ENCODE results near the gene RPL10. TPM values are rescaled to one million over a fixed set of nuclear protein-coding genes. Genes with fewer than 3 reads are reported as not detected.

RPL10 gene
- total RNA-seq, 2 experiments from 2014 or later, result 5,036 to 5,204 TPM

DNA sequence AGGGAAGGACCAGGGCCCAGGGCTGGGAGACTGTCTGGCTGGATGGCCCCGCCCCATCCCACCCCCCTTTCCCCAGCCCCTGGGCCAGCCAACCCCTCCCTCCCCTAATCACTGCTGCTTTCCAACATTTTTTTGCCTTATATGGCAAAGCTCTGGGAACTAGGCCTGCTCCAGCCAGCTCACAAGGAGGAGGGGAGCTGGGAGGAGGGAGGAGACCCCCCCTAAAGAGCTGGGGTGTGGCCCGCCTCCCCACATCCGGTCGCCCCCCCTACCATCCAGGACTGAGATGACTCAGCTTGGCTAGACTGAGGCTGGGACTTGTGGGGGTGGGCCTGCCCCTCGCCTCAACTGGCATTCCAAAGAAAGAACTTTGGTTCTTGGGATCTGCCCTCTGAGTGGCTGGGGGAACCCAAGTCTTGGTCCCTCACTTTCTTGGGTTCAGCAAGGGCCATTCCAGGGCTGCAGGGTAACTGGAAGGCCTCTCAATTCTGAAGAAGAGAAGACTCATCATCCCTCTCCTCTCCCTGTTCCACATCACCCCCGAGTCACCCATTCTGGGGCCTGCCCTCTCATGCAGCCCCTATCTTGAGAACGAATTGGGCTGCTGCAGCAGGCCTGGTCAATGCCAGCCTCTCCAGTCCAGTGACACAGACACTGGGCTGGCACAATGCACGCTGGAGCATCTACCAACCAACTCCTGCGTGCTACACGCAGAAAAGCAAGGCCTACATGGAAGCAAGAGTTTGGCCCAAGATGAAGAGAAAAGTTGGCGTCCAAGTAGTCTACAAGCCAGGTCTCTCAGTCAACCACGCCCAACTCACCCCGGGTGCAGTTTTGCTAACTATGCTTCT, 28.5 kb upstream of the RPL10 start:
- peak overlapping the region; percentile 77 for H3K4me3 ChIP-seq (ENCODE audit: low read length)
- no peaks in the 10 kb centered on the region for H3K27me3 ChIP-seq (ENCODE audit: control insufficient read depth in 1 of 2, insufficient read depth in 2 of 2, low read length in 2 of 2)
- peaks cover 44% of the 10 kb centered on the region for H3K36me3 Mint-ChIP-seq (ENCODE audit: low read depth)
- no peaks in the 10 kb centered on the region for H3K9me3 Mint-ChIP-seq
- ATAC-seq (ENCODE audit: poor library complexity), result peak; percentile 18
- intact Hi-C loops (cut with DNase I, micrococcal nuclease), result loop anchor here (2.0 to 10.0 kb wide), 4 partner anchors 42 to 399 kb away; partner anchors contain the start of genes HCFC1 (in 1 of the 2), IRAK1 (in 1 of the 2) and MECP2 (in 1 of the 2)
- peaks cover 36% of the 10 kb centered on the region for H3K36me3 ChIP-seq (ENCODE audit: insufficient read depth, low read length)
- H3K9me3 ChIP-seq (ENCODE audit: control insufficient read depth in 1 of 2, insufficient read depth in 1 of 2, low read length in 2 of 2), result no peaks in the 10 kb centered on the region
- ChIA-PET POLR2A (interaction anchor here (0.6 to 3.1 kb wide), 10 partner anchors 8 to 441 kb away, joined by 3 to 34 read pairs (median 4); partner anchors contain the start of genes EMD, FAM3A, HCFC1 and RPL10), CTCF (interaction anchor here (1.3 kb wide), 1 partner anchor 29 kb away, joined by 3 read pairs; the partner anchor contains the start of gene RPL10)
- peak overlapping the region; percentile 93 to 96 for H3K27ac ChIP-seq (ENCODE audit: low read depth in 1 of 2, low read length in 2 of 2)
- peak overlapping the region; percentile 94 for H3K4me3 Mint-ChIP-seq
- DNase-seq, result peak in 13 of 14 experiments; percentile 49 to 87 (median 70)
- no peaks in the 10 kb centered on the region for H3K27me3 Mint-ChIP-seq
- peaks cover 22% of the 10 kb centered on the region for H3K4me1 Mint-ChIP-seq (ENCODE audit: low read depth)
- H3K27ac Mint-ChIP-seq, result peak overlapping the region; percentile 97
- no peak for TF ChIP-seq CTCF (IDR thresholded peaks at IDR 0.05)
- H3K4me1 ChIP-seq (ENCODE audit: insufficient read depth, low read length), result peaks cover 66% of the 10 kb centered on the region

DNA sequence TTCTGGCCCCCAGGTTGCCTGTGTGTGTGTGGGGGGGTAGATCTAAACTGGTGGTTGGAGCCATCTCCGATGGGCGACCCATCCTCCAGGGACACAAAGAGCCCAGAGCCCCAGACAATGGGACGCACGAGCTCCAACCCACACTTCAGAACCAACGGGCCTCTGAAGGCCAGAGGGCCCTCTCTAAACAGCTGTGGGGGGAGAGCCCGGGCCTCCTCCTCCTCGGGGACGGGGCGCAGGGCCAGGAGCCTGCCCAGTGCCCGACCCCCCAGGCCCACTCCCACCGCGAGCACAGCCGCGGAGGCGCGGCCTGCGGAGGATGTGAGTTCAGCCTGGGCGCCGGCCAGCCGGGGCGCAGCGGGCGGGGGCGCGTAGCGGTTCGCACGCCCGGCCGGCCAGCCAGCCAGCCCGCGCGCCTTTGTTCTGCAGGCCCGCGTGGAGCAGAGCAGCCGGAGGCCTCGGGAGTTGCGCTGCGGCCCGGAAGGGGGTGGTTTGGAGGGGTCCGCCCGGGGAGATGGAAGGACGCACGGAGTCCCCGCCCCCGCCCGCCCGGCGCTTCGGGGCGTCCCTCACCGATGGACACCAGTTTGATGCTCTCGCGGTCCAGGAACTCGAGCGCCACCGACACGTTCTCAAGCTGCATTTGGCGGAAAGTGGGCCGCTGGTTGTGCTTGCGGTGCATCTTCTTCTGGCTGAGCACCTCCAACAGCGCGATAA, 27.7 kb upstream of the RPL10 start:
- ChIA-PET CTCF (interaction anchor here (1.3 kb wide), 1 partner anchor 28 kb away, joined by 3 read pairs; the partner anchor contains the start of gene RPL10), POLR2A (interaction anchor here (0.8 to 3.1 kb wide), 18 partner anchors 9 to 442 kb away, joined by 3 to 34 read pairs (median 4); partner anchors contain the start of genes EMD, FAM3A, HCFC1 and RPL10)
- DNase-seq (no peak), ATAC-seq (ENCODE audit: poor library complexity) (no peak)
- no peaks in the 10 kb centered on the region for H3K27me3 Mint-ChIP-seq
- Histone ChIP-seq H3K36me3 (ENCODE audit: insufficient read depth, low read length) (peaks cover 29% of the 10 kb centered on the region), H3K27me3 (ENCODE audit: control insufficient read depth in 1 of 2, insufficient read depth in 2 of 2, low read length in 2 of 2) (no peaks in the 10 kb centered on the region), H3K9me3 (ENCODE audit: control insufficient read depth in 1 of 2, insufficient read depth in 1 of 2, low read length in 2 of 2) (no peaks in the 10 kb centered on the region), H3K4me3 (ENCODE audit: low read length) (peak overlapping the region; percentile 77), H3K27ac (ENCODE audit: low read depth in 1 of 2, low read length in 2 of 2) (peak overlapping the region; percentile 93 to 96), H3K4me1 (ENCODE audit: insufficient read depth, low read length) (peaks cover 66% of the 10 kb centered on the region)
- H3K36me3 Mint-ChIP-seq (ENCODE audit: low read depth), result peaks cover 37% of the 10 kb centered on the region
- no peak for TF ChIP-seq CTCF (IDR thresholded peaks at IDR 0.05)
- intact Hi-C loops (cut with DNase I, micrococcal nuclease), result loop anchor here (2.0 to 10.0 kb wide), 4 partner anchors 43 to 400 kb away; partner anchors contain the start of genes HCFC1 (in 1 of the 2), IRAK1 (in 1 of the 2) and MECP2 (in 1 of the 2)
- H3K9me3 Mint-ChIP-seq, result no peaks in the 10 kb centered on the region
- H3K27ac Mint-ChIP-seq, result peak overlapping the region; percentile 97
- peaks cover 22% of the 10 kb centered on the region for H3K4me1 Mint-ChIP-seq (ENCODE audit: low read depth)
- H3K4me3 Mint-ChIP-seq, result peak overlapping the region; percentile 96
